Mesodermal cell (in vitro differentiated cells): ENCODE measurements around the gene DGKE.

Experiments
- H3K27ac ChIP-seq: 2 replicates; pipeline ENCODE4 v1.7.0; 2013; ENCODE audit warnings: mild to moderate bottlenecking, low read depth, low read length, moderate library complexity; ENCODE audit not compliant: severe bottlenecking
- H3K36me3 ChIP-seq: 2 replicates; pipeline ENCODE4 v1.7.1; 2013; ENCODE audit warnings: mild to moderate bottlenecking, low read length, moderate library complexity; ENCODE audit not compliant: control insufficient read depth, insufficient read depth
- H3K4me1 ChIP-seq: one replicate; pipeline ENCODE4 v1.7.1; 2013; ENCODE audit warnings: mild to moderate bottlenecking, low read length; ENCODE audit not compliant: insufficient read depth, control insufficient read depth, poor library complexity, severe bottlenecking
- H3K4me3 ChIP-seq: 2 replicates; pipeline ENCODE4 v1.7.0; 2013; ENCODE audit warnings: low read length, control low read depth, mild to moderate bottlenecking; ENCODE audit not compliant: insufficient read depth, poor library complexity, severe bottlenecking; ENCODE audit errors: extremely low read depth
- H3K9me3 ChIP-seq: 2 replicates; pipeline ENCODE4 v1.7.1; 2013; ENCODE audit warnings: mild to moderate bottlenecking, low read length, moderate library complexity; ENCODE audit not compliant: control insufficient read depth
- WGBS, 2 experiments: methylation state at CpG; one replicate each; pipeline ENCODE4 v1.1.5; 2013; ENCODE audit warnings: missing lambda C conversion rate in 2 of 2; ENCODE audit not compliant: insufficient coverage in 2 of 2; 5-methylcytosine and 5-hydroxymethylcytosine counted together

The DGKE gene

DNA sequence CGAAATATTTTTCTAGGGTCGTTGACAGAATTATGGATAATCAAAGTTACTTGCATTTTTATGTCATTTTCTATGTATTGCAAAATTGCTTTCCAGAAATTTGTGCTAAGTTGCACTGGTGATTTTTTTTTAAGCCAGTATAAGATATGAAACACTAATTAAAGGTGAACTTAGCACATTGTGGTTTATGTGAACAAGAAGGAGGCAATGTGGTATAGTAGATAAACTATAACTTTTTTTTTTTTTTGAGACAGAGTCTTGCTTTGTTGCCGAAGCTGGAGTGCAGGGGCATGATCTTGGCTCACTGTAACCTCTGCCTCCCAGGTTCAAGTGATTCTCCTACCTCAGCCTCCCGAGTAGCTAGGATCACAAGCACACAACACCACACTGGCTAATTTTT lies 13.2 kb downstream of the DGKE start:
- peaks cover 19% of the 10 kb centered on the region for H3K36me3 ChIP-seq
- no peaks in the 10 kb centered on the region for H3K9me3 ChIP-seq
- H3K4me3 ChIP-seq = no peak overlapping the region
- H3K27ac ChIP-seq = no peak overlapping the region
- WGBS, 2 experiments = 80% methylated on average over 1 of the region's 4 CpGs; no CpG with 5 or more reads in 1 of the 2 experiments
- H3K4me1 ChIP-seq = no peaks in the 10 kb centered on the region

DNA sequence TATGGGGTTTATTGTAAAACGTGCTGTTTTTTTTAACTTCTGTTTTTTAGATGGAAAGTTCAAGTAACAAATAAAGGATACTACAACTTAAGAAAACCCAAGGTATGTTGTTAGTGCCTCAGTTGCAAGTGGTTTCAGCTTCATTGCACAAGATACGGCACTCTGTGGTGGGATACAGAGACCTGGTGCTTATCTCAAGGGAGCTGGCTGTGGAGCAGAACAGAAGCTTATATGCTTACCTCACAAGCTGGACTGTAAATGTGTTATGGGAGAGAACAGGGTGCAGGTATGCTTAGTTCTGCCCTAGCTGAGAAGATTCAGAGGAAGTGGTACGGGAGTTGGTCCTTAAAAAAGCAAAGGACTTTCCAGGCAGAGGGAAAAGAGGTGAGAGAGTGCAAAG lies 15.2 kb downstream of the DGKE start:
- 43 to 70% methylated on average over 1 to 2 of the region's 3 CpGs for WGBS, 2 experiments
- H3K27ac ChIP-seq = no peak overlapping the region
- no peak overlapping the region for H3K4me3 ChIP-seq
- H3K36me3 ChIP-seq = peaks cover 19% of the 10 kb centered on the region
- no peaks in the 10 kb centered on the region for H3K4me1 ChIP-seq
- H3K9me3 ChIP-seq = no peaks in the 10 kb centered on the region

DNA sequence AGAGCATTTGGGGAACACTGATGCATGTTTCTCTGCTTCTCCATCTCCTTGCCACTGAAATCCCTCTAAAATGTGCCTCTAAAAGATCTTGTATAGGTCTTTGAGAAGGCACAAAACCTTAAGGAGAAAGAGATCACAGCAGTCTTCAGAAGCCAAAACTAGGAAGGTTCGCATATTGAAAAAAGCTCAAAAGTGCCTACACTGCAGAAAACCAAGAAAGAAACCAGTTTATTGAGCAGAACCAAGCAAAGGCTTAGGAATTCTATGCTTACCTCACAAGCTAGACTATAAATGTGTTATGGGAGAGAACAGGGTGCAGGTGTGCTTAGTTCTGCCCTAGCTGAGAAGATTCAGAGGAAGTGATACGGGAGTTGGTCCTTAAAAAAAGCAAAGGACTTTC lies 16.6 kb downstream of the DGKE start:
- no peak overlapping the region for H3K27ac ChIP-seq
- H3K4me1 ChIP-seq = no peaks in the 10 kb centered on the region
- H3K36me3 ChIP-seq = peaks cover 25% of the 10 kb centered on the region
- H3K4me3 ChIP-seq = no peak overlapping the region
- 100% methylated on average over 2 of the region's 2 CpGs for WGBS, 2 experiments
- H3K9me3 ChIP-seq = no peaks in the 10 kb centered on the region

DNA sequence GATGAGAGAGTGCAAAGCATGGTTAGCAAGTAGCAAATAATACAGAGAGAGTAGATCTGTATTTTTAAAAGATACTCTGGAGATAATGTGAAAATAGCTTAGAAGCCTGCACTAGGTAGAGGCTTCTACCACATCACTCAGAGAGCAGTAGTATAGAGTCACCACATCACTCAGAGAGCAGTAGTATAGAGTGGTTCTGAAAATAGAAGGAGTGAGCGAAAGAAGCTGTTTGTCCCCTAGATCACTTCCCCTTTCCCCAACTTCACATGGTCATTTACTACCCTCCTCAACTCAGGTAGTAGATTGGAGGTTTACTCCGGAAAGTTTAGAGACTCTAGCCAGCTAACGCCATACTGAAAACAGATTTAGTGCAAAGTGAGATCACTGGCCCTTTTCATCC lies 17.1 kb downstream of the DGKE start:
- 100% methylated on average over 1 of the region's 3 CpGs; no CpG with 5 or more reads in 1 of the 2 experiments for WGBS, 2 experiments
- no peak overlapping the region for H3K4me3 ChIP-seq
- no peaks in the 10 kb centered on the region for H3K4me1 ChIP-seq
- no peaks in the 10 kb centered on the region for H3K9me3 ChIP-seq
- peaks cover 25% of the 10 kb centered on the region for H3K36me3 ChIP-seq
- H3K27ac ChIP-seq = no peak overlapping the region

DNA sequence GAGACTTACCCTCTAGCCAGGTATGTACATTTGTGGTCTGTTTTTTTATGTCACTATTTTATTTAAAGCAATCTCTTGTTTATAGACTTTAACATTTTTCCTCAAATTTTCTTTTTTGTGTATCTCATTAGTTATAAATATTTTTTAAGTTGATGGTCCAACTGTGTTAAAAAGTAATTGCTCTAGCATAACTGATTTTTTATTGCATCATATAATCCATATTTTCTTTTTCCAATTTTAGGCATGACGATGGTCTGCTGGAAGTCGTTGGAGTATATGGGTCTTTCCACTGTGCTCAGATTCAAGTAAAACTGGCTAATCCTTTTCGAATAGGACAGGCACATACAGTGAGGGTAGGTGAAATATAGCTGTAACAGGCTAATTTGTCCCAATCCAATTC lies 27.9 kb downstream of the DGKE start:
- WGBS, 2 experiments = no CpG with 5 or more reads among the region's 3 CpGs
- Histone ChIP-seq H3K36me3 (peaks cover 32% of the 10 kb centered on the region), H3K27ac (no peak overlapping the region), H3K9me3 (no peaks in the 10 kb centered on the region), H3K4me3 (no peak overlapping the region), H3K4me1 (peaks cover 8% of the 10 kb centered on the region)

DNA sequence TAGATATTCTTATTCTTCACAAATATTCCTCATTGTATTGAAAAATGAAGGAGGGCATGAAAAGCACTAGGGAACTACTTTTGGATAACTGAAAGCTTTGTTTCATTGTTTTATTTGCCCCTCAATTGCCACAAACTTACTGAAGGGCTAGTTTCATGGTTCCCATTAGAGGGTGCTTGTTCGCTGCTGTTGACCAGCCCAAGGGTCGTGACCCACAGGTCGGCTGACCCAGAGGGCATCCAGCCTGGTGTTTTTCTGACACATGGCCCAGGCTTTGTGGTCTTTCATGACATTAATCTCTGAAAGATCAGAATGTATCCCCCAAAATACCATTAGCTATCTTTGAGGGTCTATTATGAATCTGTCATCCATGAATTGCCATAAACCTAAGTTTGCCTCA lies 30.0 kb downstream of the DGKE start:
- Histone ChIP-seq H3K4me1 (peaks cover 17% of the 10 kb centered on the region), H3K36me3 (peaks cover 29% of the 10 kb centered on the region), H3K9me3 (no peaks in the 10 kb centered on the region), H3K27ac (no peak overlapping the region), H3K4me3 (no peak overlapping the region)
- WGBS, 2 experiments = 55 to 69% methylated on average over 3 of the region's 3 CpGs

DNA sequence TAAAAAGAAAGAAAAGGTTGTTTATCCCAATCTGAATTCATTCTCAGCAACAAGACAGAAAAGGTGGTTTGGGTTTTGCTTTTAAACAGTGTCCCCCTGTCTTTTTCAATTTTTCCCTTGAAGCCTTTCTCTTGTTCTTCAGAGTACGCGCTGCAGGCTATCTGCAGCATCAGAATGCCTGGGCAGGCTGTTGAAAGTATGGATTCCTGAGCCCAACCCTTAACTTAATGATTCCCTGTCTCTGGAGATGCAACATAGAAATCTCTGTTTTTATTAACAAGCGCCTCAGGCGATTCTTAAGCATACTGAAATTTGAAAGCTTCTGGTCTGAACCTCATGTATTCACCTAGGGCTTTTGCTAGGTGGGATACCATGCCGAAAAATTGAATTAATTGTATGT lies 32.1 kb downstream of the DGKE start:
- peak overlapping the region; percentile 24 for H3K27ac ChIP-seq
- 68 to 76% methylated on average over 4 of the region's 5 CpGs for WGBS, 2 experiments

DNA sequence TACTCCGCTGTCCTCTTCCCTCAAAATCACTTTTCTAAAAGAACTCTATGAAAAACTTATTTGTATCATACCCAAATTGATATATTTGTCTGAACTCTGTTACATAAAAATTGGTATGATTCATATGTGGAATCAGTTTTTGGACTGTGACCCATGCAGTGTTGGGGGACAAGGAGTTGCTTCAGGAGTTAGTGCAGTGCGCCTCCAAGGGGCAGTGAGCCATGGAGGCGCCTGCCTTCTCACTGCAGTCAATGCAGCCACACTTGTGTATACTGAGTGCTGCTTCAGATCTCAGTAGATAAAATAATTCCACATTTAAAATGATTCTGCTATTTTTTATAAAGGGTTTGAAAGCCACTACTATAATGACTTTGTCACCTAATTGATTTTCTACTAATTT lies 32.5 kb downstream of the DGKE start:
- no peaks in the 10 kb centered on the region for H3K9me3 ChIP-seq
- no peak overlapping the region for H3K4me3 ChIP-seq
- H3K36me3 ChIP-seq = peaks cover 21% of the 10 kb centered on the region
- 80% methylated on average over 1 of the region's 3 CpGs; no CpG with 5 or more reads in 1 of the 2 experiments for WGBS, 2 experiments
- H3K27ac ChIP-seq = peak overlapping the region; percentile 24
- peaks cover 19% of the 10 kb centered on the region for H3K4me1 ChIP-seq

More for the DNA sequence above, 32.1 kb downstream of the DGKE start:
- peaks cover 19% of the 10 kb centered on the region for H3K4me1 ChIP-seq
- no peaks in the 10 kb centered on the region for H3K9me3 ChIP-seq
- peaks cover 25% of the 10 kb centered on the region for H3K36me3 ChIP-seq
- no peak overlapping the region for H3K4me3 ChIP-seq

DNA sequence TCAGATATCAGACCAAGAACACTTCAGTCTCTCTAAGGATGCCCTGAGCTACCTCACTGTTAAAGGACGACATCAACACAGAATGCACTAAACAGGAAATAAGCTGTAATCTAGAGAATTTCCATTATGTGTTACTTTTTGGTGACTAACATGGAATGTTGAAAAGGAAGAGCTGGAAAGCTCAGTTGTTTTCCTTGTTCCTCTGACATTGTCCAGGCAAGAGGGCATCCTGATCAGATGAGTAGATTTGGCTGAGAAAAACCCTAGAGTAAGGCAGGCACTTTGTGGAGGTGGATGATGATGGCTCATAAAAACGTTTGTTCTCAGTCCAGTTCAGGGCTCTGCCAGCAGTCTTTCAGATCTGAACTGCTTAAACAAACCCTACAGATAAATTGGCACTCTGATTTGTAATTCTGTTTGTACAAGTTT lies 34.0 kb downstream of the DGKE start:
- Histone ChIP-seq H3K4me3 (no peak overlapping the region), H3K9me3 (no peaks in the 10 kb centered on the region), H3K36me3 (peaks cover 8% of the 10 kb centered on the region), H3K27ac (peak overlapping the region; percentile 97), H3K4me1 (peaks cover 19% of the 10 kb centered on the region)
- WGBS, 2 experiments = 46% methylated on average over 2 of the region's 2 CpGs; no CpG with 5 or more reads in 1 of the 2 experiments

DNA sequence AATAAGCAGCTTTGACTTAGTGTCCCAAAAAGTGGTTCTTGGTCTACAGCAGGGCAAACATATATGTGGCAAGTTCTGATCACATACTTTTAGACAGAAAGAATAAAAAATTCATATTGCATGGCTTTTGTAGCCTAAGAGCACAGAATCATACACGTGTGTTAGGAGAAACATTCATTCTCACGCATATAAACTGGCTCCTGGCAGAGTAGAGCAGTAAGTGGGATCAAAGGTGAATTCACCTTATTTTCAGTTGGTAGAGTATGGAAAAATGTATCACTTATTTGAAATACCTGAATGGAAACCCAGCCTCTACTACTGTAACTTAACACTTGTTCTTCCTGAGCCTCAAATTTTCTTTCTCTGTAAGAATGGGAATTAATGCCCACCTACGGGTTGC lies 34.8 kb downstream of the DGKE start:
- no peak overlapping the region for H3K4me3 ChIP-seq
- peaks cover 5% of the 10 kb centered on the region for H3K36me3 ChIP-seq
- 93 to 100% methylated on average over 1 to 2 of the region's 3 CpGs for WGBS, 2 experiments
- H3K9me3 ChIP-seq = no peaks in the 10 kb centered on the region
- H3K27ac ChIP-seq = peak overlapping the region; percentile 97
- H3K4me1 ChIP-seq = peaks cover 19% of the 10 kb centered on the region

DNA sequence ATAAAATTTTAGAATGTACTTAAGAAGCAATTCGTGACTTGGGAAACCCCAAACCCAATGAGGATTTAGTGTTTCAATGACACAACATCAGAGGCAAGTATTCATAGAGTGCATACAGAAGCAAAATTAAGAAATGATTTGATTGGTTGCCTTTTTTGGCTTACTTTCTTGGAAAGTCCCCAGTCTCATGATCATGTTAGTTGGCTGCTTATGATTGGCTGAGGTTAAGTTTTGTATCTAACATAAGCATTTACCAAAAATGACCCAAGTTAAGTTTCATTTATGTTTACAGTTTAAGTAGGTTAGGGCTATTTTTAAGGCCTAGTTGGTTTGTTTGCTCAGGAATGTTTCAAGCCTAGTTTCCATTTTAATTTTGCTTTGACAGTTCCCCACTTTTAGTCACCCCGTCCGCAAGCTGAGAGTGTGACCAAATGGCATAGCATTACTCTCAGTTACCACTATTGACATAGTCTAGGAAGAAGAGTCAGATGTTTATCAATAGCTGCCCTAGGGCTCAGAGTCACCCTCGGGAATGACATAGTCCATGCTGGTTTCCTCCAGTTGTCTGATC lies 36.2 kb downstream of the DGKE start:
- no peak overlapping the region for H3K4me3 ChIP-seq
- H3K27ac ChIP-seq = no peak overlapping the region

More for the DNA sequence above, 36.2 kb downstream of the DGKE start:
- Histone ChIP-seq H3K9me3 (no peaks in the 10 kb centered on the region), H3K4me1 (peaks cover 19% of the 10 kb centered on the region), H3K36me3 (no peaks in the 10 kb centered on the region)
- WGBS, 2 experiments = 88 to 93% methylated on average over 2 to 4 of the region's 4 CpGs
